ENCODE measurements around the gene SKAP1.

GRCh38 chr17:48385319-48385718 lies 44.7 kb downstream of the SKAP1 start:
- no peak for TF ChIP-seq CTCF (conservative IDR thresholded peaks at IDR 0.05; ENCODE audit: low read length)
- no peak for TF ChIP-seq EZH2phosphoT487 (IDR thresholded peaks at IDR 0.05; ENCODE audit: borderline replicate concordance)
